ACHN (cell line): ENCODE data around the gene INO80B.
"Not testable (repeated sequence)": the region's sequence is repeated elsewhere in the genome, so short reads cannot be mapped to it uniquely, and the experiment has no call there.

Source experiments
- DNase-seq: peaks from one replicate; pipeline ENCODE4 v3.0.0-alpha.2; 2015
- in situ Hi-C: cut with HindIII; loops from 2 replicates; pipeline ENCODE4 v1.10.0; 2017; ENCODE audit warnings: low sequenced_read_pairs, low pct_ligation_motif_present, low pct_unique_long_range_greater_than_20kb

The INO80B gene

DNA sequence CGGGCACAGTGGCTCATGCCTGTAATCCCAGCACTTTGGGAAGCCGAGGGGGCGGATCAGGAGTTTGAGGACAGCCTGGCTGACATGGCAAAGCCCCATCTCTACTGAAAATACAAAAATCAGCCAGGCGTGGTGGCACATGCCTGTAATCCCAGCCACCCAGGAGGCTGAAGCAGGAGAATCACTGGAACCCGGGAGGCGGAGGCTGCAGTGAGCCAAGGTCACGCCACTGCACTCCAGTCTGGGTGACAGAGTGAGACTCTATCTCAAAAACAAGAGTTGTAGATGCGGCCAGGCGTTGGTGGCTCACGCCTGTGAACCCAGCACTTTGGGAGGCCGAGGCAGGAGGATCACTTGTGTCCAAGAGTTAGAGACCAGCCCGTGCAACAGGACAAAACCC is 15.9 kb downstream of the INO80B start:
- DNase-seq, in situ Hi-C loops: not testable (repeated sequence)

DNA sequence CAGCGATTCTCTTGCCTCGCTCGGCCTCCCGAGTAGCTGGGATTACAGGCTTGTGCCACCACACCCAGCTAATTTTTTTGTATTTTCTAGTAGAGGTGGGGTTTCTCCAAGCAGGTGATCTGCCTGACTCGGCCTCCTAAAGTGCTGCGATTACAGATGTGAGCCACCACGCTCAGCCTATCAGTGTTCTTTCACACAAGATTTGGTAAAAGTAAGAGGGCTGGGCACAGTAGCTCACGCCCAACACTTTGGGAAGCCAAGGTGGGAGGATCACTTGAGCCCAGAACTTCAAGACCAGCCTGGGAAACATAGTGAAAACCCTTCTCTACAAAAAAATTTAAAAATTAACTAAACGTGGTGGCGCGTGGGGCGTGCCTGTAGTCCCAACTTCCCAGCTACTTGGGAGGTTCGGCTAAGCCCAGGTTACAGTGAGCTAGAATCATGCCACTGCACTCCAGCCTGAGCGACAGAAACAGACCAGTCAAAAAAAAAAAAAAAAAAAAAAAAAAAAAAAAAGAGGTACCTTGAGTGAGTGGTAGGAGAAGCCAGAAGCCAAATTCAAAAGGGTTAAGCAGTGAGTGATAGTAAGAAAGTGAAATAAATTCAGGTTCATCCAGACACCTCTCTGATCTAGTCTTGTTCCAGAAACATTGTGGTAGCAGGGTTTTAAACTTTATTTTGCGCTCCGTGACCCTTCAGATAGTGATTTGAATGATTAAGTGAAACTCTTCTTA is 16.6 kb downstream of the INO80B start:
- in situ Hi-C loops, result no loop called here
- peak; percentile 12 for DNase-seq

DNA sequence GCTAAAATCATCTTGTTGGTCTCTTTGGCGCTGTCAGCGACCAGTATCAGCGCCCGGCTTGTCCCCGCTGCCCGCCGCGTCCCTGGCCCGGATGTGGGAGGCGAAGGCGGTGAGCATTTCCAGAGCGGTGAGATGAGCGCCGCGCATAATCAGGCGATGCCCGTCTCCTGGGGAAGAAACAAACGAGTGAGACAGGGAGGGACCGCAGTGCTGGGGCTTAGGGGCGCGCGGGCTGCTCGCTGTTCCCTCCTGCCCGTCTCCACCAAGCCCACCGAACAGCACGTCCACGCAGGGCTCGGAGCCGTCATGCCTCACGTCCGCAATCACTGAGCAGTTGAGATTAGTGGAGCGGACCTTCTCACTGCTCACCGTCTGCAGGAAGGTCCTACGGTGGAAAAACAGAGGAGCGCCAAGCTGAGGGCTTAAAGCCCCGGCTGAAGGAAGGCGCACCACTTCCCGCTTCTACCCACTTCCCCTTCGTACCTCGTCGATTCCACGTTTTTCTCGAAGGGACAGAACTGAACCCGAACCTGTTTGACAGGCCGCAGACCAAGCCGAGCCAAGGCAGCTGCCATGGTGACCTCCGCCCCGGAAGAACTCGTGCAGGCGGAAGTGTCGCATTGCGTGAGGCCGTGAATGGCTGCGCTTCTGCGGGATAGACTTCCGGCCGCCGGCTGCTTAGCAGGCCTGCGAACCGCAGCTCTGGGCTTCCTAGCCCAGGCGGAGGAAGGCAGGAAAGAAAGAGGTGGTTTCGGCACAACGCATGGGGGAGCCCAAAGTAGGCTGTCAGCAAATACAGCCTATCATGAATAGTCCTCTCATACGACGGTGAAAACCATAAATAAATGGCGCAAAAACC is 17.4 kb downstream of the INO80B start, which contains the start of gene MRPL53:
Gene MRPL53, minus strand, starts transcription at position 595 of the 859 bp plus-strand sequence. Its CDS starts 20 bp downstream, at position 575.
- in situ Hi-C loops, result no loop called here

DNA sequence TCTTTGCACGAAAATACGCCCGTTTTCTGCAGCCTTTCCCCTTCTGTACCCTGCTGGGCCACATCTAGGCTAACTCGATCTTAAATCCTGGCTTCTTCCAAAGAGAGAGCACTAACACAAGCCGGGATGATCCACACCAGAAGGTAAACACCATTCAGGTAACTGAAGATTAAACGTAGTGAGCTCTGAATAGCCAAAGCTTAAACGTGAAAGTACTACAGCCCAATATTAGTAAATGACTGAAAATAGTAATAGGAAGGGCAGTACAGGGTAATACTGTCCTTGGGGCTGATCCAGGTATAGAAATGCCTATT is 18.0 kb downstream of the INO80B start:
- in situ Hi-C loops, result no loop called here
- no peak for DNase-seq

More for the DNA sequence above, 17.4 kb downstream of the INO80B start, which contains the start of gene MRPL53:
- peak; percentile 96 for DNase-seq

DNA sequence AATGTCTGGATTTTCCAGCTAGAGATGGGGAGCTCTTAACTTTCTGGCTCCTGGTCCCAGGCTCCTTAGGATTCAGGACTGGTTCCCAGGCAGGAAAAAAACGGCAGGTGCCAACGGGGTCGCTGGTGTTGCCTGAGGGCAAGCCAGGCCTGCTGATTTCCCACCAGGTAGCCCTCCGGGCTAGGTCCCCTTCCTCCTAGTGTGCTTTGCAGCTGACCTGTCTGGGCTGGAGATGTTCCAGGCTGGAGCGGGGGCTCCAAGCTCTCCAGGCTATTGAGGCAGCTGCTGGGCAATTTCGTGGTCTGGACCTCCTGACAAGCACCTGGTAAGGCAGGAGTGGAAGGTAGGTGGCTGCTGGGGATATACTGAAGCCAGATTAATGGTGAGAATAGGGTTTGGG is 19.6 kb downstream of the INO80B start:
- DNase-seq, result no peak
- in situ Hi-C loops, result no loop called here

DNA sequence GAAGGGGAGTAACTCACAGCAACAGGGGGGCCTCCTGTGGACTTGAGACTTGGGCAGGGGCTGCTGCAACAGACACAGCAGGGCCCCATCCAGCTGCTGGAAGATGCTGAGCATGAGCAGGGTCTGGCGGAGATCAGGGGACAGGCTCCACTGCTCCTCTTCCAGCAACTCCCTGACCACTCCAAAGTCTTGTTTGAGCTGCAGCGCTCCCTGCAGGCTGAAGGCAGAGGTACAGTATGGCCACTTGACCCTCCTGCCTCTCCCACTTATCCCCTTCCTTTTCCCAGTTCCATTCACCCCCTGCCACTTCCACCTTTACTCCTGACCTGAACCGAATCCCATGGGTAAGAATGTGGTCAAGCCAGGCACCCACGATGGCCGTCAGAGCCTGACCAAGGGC is 20.0 kb downstream of the INO80B start:
- in situ Hi-C loops, result no loop called here
- no peak for DNase-seq

DNA sequence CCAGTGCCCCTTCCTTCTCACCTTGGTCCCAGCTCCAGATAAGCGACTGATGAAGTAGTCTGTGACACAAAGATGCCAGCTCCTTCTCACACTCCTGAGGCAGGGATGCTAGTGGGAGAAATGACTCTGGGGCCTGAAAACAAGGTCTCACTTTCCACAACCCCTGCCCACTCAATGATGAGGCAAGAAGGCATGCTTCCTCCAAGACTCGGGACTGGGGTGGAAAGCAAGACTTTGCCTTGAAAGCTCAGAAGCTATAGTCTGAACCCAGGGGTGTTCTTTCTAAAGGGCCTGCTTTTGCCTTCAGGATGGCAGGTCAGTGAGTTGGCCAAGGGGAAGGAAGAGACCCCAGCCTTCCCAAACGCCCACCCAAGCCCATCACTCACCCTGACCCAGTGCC is 26.5 kb downstream of the INO80B start:
- DNase-seq, result no peak
- in situ Hi-C loops, result no loop called here

DNA sequence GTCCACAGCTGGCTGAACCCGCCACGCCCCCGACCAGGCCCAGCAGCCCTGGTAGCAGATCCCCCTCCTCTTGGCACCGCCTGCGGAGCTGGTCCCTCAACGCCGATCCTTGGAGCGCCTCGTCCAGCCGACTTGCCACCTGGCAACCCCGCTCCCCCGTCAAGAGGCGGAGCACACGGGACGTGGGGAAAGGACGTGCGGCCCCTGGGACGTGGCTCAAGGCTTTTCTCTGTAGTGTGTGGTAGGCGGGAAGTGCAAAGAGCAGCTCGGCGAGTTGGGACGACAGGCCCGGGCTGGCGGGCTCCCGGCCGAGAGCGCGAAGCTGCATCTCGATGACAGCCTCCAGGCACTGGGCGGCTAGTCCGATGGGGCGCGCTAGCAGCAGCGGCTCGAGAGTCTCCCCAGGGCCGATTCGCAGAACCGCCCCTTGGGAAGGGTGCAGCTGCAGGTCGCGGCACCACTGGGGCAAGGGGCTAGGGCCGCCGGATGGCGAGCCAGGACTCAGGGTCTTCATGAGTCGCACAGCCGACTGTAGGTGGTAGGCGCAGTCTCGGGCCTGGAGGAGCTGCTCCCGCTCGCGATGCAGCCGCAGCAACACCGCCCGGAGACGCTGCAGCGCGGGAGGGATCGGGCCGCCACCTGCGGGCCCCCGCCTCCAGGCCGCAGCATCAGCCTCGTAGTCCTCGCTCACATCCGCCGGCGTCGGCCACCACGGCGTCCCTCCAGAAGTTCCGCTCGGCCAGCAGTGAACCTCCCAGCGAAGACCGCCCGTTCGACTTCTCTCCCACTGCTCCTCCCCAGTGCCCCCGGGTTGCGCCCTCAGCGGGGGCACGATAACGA is 27.3 kb downstream of the INO80B start:
- in situ Hi-C loops, result no loop called here

DNA sequence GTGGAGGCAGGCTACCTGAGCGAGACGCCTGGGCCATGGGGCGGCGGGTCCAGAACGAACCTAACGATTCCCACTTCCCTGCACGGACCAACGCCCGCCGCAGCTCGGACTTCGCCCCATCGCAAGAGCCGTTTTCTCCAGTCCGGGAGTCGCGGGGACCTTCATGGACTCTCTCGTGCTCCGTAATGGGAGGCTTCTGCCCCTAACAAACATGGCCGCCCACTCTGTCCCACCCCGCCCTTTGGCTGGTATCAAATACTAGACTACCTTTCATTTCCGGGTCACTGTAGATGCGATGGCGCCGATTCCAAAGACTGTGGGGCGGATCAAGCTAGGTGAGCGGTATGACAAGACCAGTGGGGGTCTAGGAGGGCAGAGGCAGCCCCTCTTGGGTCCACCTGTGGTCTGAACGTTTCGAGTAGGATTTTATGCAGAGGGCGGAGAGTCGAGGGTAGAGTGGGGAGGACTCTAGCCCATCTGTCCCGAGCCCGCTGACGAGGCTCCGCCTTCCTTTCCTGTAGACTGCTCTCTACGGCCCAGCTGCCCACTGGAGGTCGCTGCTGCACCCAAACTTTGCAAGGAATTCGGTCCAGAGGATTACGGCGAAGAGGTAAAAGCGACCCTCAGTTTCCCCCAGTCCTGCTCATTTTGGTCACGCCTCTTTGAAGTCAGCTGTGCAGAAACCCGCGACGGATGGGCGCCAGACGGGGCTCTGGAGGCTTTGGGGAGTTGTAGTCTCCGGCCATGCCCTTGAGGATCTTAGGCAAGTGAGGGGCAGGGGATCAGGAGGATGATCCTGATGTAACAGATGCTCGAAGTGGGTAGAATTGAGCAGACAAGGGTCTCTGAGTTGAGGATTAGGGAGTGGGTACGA is 28.2 kb downstream of the INO80B start, which contains the start of the genes CCDC142 and TTC31:
Gene CCDC142, minus strand, starts transcription at position 198 of the 874 bp plus-strand sequence. Its CDS starts 161 bp downstream, at position 37.
Gene TTC31, plus strand, starts transcription at position 281 of the 874 bp plus-strand sequence. Its CDS starts 15 bp downstream, at position 296.
- in situ Hi-C loops, result no loop called here
- peak; percentile 96 for DNase-seq

More for the DNA sequence above, 27.3 kb downstream of the INO80B start:
- DNase-seq, result no peak

DNA sequence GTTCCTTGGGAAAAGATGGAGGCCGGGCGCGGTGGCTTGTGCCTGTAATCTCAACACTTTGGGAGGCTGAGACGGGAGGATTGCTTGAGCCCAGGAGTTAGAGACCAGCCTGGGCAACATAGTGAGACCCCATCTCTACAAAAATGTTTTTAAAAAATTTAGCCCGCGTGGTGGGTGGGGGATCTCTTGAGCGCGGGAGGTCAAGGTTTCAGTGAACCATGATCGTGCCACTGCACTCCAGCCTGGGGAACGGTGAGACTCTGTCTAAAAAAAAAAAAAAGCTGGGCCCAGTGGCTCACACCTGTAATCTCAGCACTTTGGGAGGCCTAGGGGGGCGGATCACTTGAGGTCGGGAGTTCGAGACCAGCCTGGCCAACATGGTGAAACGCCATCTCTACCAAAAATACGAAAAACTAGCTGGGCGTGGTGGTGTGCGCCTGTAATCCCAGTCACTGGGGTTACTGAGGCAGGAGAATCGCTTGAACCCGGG is 28.8 kb downstream of the INO80B start:
- in situ Hi-C loops, result not testable (repeated sequence)

DNA sequence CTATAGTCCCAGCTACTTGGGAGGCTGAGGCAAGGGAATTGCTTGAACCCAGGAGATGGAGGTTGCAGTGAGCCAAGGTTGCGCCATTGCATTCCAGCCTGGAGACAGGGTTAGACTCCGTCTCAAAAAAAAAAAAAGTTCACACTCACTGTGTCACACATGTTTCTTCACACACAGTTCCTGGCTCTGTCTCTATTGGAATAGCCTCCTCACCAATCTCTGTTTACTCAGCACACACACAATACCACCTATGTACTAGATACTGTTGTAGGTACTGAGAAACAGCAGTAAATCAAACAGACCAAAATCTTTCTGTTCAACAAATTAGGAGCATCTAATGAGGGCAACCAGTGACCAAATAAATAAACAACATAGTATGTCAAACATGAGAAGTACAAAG is 31.3 kb downstream of the INO80B start:
- no peak for DNase-seq
- in situ Hi-C loops, result no loop called here

More for the DNA sequence above, 28.8 kb downstream of the INO80B start:
- not testable (repeated sequence) for DNase-seq

DNA sequence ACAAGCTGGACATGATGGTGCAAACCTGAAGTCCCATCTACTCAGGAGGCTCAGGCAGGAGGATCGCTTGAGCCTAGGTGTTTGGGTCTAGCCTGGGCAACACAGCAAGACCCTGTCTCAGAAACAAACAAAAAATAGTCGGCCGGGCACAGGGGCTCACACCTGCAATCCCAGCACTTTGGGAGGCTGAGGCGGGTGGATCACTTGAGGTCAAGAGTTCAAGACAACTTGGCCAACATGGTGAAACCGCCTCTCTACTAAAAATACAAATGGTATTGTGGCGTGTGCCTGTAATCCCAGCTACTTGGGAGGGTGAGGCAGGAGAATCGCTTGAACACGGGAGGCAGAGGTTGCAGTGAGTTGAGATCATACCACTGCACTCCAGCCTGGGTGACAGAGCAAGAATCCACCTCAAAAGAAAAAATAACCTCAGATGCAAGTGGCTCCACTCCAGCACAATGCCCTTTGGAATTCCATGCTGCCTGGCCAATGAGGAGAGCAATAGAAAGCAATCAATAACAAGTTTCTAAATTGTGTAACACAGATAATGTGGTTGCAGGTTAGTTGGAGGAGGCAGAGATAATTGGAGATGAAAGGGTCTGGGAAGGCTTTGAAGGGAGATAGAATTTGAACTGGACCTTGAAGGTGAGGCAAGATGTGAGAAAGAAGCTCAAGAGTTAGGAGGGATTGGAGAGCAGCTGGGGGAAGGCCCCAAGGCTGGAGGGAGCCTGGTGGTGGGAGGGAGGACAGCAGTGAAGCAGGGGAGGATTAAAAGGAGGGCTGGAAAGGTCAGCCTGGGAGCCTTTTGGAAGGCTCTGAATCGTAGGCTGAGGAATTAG is 34.0 kb downstream of the INO80B start:
- no peak for DNase-seq
- in situ Hi-C loops, result no loop called here

DNA sequence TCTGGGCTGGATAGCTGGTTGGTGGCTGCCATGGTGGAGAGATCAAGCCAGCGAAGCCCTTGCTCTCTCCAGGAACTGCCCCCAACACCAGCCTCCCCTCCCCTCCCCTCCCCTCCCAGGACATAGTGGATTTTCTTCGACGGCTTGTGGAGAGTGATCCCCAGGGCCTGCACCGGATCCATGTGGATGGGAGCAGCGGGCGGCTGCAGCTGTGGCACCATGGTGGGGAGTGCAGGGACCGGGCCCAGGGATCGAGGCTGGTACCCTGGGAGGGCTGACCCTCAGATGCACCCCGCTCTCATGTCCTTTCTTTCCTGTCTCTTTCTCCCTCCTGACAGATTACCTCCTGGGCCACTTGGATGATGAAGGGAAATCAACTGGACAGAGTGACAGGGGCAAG is 35.0 kb downstream of the INO80B start:
- in situ Hi-C loops, result no loop called here
- no peak for DNase-seq

DNA sequence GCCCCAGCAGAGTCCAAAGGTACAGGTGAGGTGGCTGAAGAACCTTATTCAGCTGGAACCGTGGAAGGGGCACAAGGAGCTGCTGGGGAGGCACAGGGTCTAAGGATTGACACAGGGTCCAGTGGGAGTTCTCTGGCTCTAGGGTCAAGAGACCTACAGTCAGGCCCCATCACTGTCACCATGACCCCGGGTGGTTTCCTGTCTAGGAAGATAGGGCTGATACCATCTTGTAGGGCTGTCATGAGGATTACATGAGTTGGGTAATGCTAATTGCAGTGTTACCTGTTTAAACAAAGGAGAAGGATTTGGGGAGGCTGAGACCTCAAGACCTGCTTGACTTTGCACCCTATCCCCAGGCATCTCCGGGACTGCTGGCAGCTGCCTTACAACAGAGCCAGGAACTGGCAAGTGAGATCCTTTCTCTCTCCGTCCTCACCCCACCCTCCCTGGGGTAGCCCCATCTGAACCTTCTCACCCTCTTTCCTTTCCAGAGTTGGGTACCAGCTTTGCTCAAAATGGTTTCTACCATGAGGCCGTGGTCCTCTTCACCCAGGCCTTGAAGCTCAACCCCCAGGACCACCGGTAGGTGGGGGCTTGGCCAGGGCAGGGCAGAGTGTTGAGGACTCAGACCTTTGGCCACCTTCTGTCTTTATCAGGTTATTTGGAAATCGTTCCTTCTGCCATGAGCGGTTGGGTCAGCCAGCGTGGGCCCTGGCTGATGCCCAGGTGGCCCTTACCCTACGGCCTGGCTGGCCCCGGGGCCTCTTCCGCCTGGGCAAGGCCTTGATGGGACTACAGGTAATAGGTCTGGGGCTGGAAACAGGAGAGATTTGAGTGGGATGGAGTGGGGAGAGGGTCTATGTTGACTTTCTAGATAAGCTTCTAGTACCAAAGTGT is 37.0 kb downstream of the INO80B start:
- DNase-seq, result no peak
- in situ Hi-C loops, result no loop called here

DNA sequence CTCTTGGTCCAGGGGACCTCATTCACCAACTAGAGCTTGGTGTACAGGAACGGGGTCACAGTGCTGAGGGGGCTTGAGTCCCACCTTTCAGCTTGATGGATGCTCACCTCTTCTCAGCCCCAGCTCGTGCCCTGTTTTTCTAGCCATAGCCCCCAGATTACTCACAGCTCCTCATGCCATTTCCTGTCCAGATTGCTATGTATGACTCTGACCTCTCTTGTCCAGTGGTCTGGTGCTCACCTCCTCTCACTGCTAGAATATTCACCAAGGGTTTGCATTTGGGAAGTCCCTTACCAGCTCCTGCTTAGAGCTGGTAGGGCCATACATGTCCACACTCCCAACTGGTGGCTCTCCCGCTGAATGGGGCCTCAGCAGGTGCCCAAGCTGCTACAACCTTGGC is 38.7 kb downstream of the INO80B start:
- in situ Hi-C loops, result no loop called here
- DNase-seq, result no peak

DNA sequence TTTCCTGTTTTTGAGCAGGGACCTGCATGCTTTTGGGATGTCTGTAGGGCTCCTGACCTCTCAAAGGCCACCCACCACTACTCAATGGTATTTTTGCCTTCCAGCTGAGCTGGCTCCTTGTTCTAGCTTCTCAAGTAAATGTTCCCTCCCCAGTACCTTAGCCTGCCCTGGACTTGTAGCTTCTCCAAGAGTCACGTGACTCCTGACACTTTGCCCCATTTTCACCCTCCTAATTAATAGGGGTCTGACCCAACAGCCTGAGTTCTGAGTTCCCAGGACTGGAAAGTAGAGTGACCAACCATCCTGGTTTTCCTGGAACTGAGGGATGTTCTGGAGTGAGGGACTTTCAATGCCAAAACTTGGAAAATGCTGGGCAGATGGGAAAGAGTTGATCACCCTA is 40.6 kb downstream of the INO80B start:
- no peak for DNase-seq
- in situ Hi-C loops, result no loop called here
